ENCODE data around the gene PAX7. TPM values are rescaled to one million over a fixed set of nuclear protein-coding genes. Genes with fewer than 3 reads are reported as not detected.

PAX7 gene
- total and polyA plus RNA-seq, 2 donors (not counting 3 experiments of a cell fraction or from before 2014, with no cell fraction given): not detected

DNA sequence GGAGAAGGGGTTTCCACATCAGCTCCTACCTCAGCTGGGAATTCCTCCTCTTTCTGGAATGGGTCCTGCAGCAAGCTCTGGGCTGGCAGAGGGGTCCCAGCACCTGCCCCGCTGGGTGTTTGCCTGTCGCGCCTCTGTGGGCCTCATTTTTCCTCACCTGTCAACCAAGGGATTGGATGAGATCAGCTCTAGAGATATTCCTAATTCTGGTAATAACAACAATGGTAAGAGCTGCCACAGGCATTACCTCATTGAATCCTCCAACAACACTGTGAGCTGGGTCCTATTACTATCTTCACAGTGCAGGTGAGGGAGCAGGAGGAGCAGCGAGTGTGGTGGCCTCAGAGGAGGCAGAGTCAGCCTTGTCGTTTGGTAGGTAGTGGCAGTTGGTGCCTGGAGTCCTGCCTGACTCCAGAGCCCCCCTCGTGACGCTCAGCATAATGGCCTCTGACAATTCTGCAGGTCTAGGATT, 23.3 kb upstream of the PAX7 start:
- DNase-seq (ENCODE audit: low read depth, low spot score) (no peak), FAIRE-seq (no peak)
- H4K20me1 ChIP-seq (replicated peaks; ENCODE audit: control insufficient read depth, extremely low read depth, insufficient read depth, low read length): no peaks in the 10 kb centered on the region
- H3K9me3 ChIP-seq (replicated peaks; ENCODE audit: control insufficient read depth, insufficient read depth, low read length): no peaks in the 10 kb centered on the region
- ChIA-PET POLR2A (no interaction called here), CTCF (interaction anchor here (2.2 kb wide), 1 partner anchor 10 kb away, joined by 13 read pairs; no protein-coding TSS in a partner anchor)
- no peak overlapping the region for H3K4me2 ChIP-seq (ENCODE audit: insufficient read depth, low read length)
- no peaks in the 10 kb centered on the region for H3K9me1 ChIP-seq (replicated peaks; ENCODE audit: control insufficient read depth, extremely low read depth, insufficient read depth, low read length)
- dilution Hi-C loops (cut with MboI; ENCODE audit: extremely low pct_ligation_motif_present, low sequenced_read_pairs) (no loop called here), intact Hi-C loops (cut with micrococcal nuclease) (no loop called here)
- no peak overlapping the region for H3K4me3 ChIP-seq (replicated peaks in 1 of 3; ENCODE audit: insufficient read depth in 1 of 3, low read depth in 1 of 3, low read length in 3 of 3)
- no peaks in the 10 kb centered on the region for H3K27me3 ChIP-seq (ENCODE audit: control insufficient read depth in 2 of 2, insufficient read depth in 2 of 2, low read length in 2 of 2)
- BruUV-seq (replicated peaks): no TSS peak
- no peak overlapping the region for H3K27ac ChIP-seq (ENCODE audit: insufficient read depth, low read depth, low read length)
- H3K36me3 ChIP-seq (ENCODE audit: control insufficient read depth in 2 of 2, extremely low read depth in 1 of 2, insufficient read depth in 2 of 2, low read length in 2 of 2): no peaks in the 10 kb centered on the region
- H3K79me2 ChIP-seq (ENCODE audit: control insufficient read depth, insufficient read depth, low read length): no peaks in the 10 kb centered on the region
- no peak overlapping the region for H3K9ac ChIP-seq (replicated peaks; ENCODE audit: extremely low read depth, insufficient read depth, low read length)
- TF ChIP-seq JUN (IDR thresholded peaks at IDR 0.05; ENCODE audit: borderline replicate concordance, insufficient read depth, insufficient read length, low read depth) (no peak), GATA2 (IDR thresholded peaks at IDR 0.05; ENCODE audit: insufficient read depth, insufficient read length, low read depth, low read length) (no peak), POLR2A (IDR thresholded peaks at IDR 0.05; ENCODE audit: low read depth, low read length) (no peak), MYC (IDR thresholded peaks at IDR 0.05; ENCODE audit: low read depth, low read length) (no peak)
- TF ChIP-seq, protein P1, sequence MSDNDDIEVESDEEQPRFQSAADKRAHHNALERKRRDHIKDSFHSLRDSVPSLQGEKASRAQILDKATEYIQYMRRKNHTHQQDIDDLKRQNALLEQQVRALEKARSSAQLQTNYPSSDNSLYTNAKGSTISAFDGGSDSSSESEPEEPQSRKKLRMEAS (IDR thresholded peaks at IDR 0.05; ENCODE audit: insufficient read depth, insufficient read length): no peak
- no peaks in the 10 kb centered on the region for H3K4me1 ChIP-seq (ENCODE audit: control insufficient read depth, extremely low read depth, insufficient read depth, low read length)
- H2AFZ ChIP-seq (ENCODE audit: low read depth, low read length): no peak overlapping the region

DNA sequence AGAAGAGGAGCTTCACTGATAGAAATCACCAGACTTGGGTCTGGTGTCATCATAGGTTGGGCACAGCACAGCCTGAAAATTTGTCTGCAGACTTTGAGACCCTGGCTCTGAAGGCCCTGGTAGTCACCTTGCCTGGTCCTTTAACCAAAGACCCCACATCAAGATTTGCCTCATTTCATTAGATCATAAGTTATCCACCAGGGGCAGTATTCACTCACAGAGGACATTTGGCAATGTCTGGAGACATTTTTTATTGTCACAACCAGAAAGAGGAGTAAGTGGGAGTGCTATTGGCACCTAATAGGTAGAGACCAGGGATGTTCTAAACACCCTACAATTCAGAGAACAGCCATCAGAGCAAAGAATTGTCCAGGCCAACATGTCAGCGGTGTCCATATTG, 22.1 kb upstream of the PAX7 start:
- ChIA-PET CTCF (interaction anchor here (1.4 kb wide), 1 partner anchor 33 kb away, joined by 6 read pairs; no protein-coding TSS in a partner anchor), POLR2A (no interaction called here)
- H3K9me3 ChIP-seq (replicated peaks; ENCODE audit: control insufficient read depth, insufficient read depth, low read length): no peaks in the 10 kb centered on the region
- H3K4me2 ChIP-seq (ENCODE audit: insufficient read depth, low read length): no peak overlapping the region
- H3K36me3 ChIP-seq (ENCODE audit: control insufficient read depth in 2 of 2, extremely low read depth in 1 of 2, insufficient read depth in 2 of 2, low read length in 2 of 2): no peaks in the 10 kb centered on the region
- dilution Hi-C loops (cut with MboI; ENCODE audit: extremely low pct_ligation_motif_present, low sequenced_read_pairs): no loop called here
- TF ChIP-seq FOS (IDR thresholded peaks at IDR 0.05; ENCODE audit: borderline replicate concordance, insufficient read depth, low read length) (no peak), POLR2AphosphoS5 (IDR thresholded peaks at IDR 0.05; ENCODE audit: insufficient read depth, low read depth, low read length) (no peak), EZH2 (IDR thresholded peaks at IDR 0.05; ENCODE audit: borderline replicate concordance, low read depth, low read length, severe bottlenecking) (no peak), MYC (IDR thresholded peaks at IDR 0.05; ENCODE audit: low read depth, low read length) (no peak), POLR2A (IDR thresholded peaks at IDR 0.05; ENCODE audit: low read depth, low read length) (no peak), JUN (IDR thresholded peaks at IDR 0.05; ENCODE audit: borderline replicate concordance, insufficient read depth, insufficient read length, low read depth) (no peak), GATA2 (IDR thresholded peaks at IDR 0.05; ENCODE audit: insufficient read depth, insufficient read length, low read depth, low read length) (no peak)
- TF ChIP-seq, protein P2, sequence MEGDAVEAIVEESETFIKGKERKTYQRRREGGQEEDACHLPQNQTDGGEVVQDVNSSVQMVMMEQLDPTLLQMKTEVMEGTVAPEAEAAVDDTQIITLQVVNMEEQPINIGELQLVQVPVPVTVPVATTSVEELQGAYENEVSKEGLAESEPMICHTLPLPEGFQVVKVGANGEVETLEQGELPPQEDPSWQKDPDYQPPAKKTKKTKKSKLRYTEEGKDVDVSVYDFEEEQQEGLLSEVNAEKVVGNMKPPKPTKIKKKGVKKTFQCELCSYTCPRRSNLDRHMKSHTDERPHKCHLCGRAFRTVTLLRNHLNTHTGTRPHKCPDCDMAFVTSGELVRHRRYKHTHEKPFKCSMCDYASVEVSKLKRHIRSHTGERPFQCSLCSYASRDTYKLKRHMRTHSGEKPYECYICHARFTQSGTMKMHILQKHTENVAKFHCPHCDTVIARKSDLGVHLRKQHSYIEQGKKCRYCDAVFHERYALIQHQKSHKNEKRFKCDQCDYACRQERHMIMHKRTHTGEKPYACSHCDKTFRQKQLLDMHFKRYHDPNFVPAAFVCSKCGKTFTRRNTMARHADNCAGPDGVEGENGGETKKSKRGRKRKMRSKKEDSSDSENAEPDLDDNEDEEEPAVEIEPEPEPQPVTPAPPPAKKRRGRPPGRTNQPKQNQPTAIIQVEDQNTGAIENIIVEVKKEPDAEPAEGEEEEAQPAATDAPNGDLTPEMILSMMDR (IDR thresholded peaks at IDR 0.05; ENCODE audit: extremely low read depth in 1 of 2, insufficient read depth in 1 of 2, low read depth in 1 of 2, low read length in 2 of 2): no peak
- TF ChIP-seq, protein P1 (IDR thresholded peaks at IDR 0.05; ENCODE audit: insufficient read depth, insufficient read length): no peak
- H3K9ac ChIP-seq (replicated peaks; ENCODE audit: extremely low read depth, insufficient read depth, low read length): no peak overlapping the region
- intact Hi-C loops (cut with micrococcal nuclease): no loop called here
- H2AFZ ChIP-seq (ENCODE audit: low read depth, low read length): no peak overlapping the region
- no peaks in the 10 kb centered on the region for H3K27me3 ChIP-seq (ENCODE audit: control insufficient read depth in 2 of 2, insufficient read depth in 2 of 2, low read length in 2 of 2)
- no peaks in the 10 kb centered on the region for H3K9me1 ChIP-seq (replicated peaks; ENCODE audit: control insufficient read depth, extremely low read depth, insufficient read depth, low read length)
- no peak overlapping the region for H3K4me3 ChIP-seq (replicated peaks in 1 of 3; ENCODE audit: insufficient read depth in 1 of 3, low read depth in 1 of 3, low read length in 3 of 3)
- FAIRE-seq (no peak), DNase-seq (ENCODE audit: low read depth, low spot score) (no peak)
- H3K27ac ChIP-seq (ENCODE audit: insufficient read depth, low read depth, low read length): no peak overlapping the region
- no TSS peak for BruUV-seq (replicated peaks)
- H3K79me2 ChIP-seq (ENCODE audit: control insufficient read depth, insufficient read depth, low read length): no peaks in the 10 kb centered on the region
- H3K4me1 ChIP-seq (ENCODE audit: control insufficient read depth, extremely low read depth, insufficient read depth, low read length): no peaks in the 10 kb centered on the region
- no peaks in the 10 kb centered on the region for H4K20me1 ChIP-seq (replicated peaks; ENCODE audit: control insufficient read depth, extremely low read depth, insufficient read depth, low read length)
